SK-N-SH treated with all-trans-retinoic acid at 6 μM for 48 hours (cell line): ENCODE results near the gene NLRP13.
"Not testable (repeated sequence)": the region's sequence is repeated elsewhere in the genome, so short reads cannot be mapped to it uniquely, and the experiment has no call there.

Source experiments
- ATAC-seq: fragments of 200-7000 bp; cut with Tn5 transposase; 3 replicates; pipeline ENCODE4 v1.9.1; 2020; ENCODE audit warnings: mild to moderate bottlenecking, moderate library complexity
- ARNTL ChIP-seq: fragments of 450-650 bp; formaldehyde crosslinking; IDR thresholded peaks from 2 replicates; pipeline ENCODE4 v1.5.0; 2020; ENCODE audit warnings: low read depth, mild to moderate bottlenecking, moderate library complexity, borderline replicate concordance
- BACH2 ChIP-seq: fragments of 250-450 bp; sonication (Bioruptor Pico); IDR thresholded peaks from 2 replicates; pipeline ENCODE4 v1.9.0; 2021; ENCODE audit warnings: mild to moderate bottlenecking, borderline replicate concordance
- CREB5 ChIP-seq: fragments of 250-450 bp; sonication (Bioruptor Pico); IDR thresholded peaks from 2 replicates; pipeline ENCODE4 v1.5.1; 2020; ENCODE audit warnings: low read depth, mild to moderate bottlenecking, moderate library complexity
- CSDC2 ChIP-seq: fragments of 250-450 bp; sonication (Bioruptor Pico); IDR thresholded peaks from 2 replicates; pipeline ENCODE4 v1.5.0; 2020; ENCODE audit warnings: mild to moderate bottlenecking, moderate library complexity
- CSRNP3 ChIP-seq: fragments of 250-450 bp; sonication (Bioruptor Pico); IDR thresholded peaks from 2 replicates; pipeline ENCODE4 v1.5.1; 2021; ENCODE audit warnings: mild to moderate bottlenecking, moderate library complexity
- ESRRG ChIP-seq: fragments of 250-450 bp; sonication (Bioruptor Pico); IDR thresholded peaks from 2 replicates; pipeline ENCODE4 v1.6.1; 2021; ENCODE audit warnings: mild to moderate bottlenecking
- ISL1 ChIP-seq: fragments of 250-450 bp; sonication (Bioruptor Pico); IDR thresholded peaks from 2 replicates; pipeline ENCODE4 v2.1.2; 2022; ENCODE audit warnings: mild to moderate bottlenecking, moderate library complexity
- OSR1 ChIP-seq: fragments of 250-450 bp; sonication (Bioruptor Pico); IDR thresholded peaks from 2 replicates; pipeline ENCODE4 v1.8.0; 2022; ENCODE audit warnings: moderate library complexity, mild to moderate bottlenecking, inconsistent platforms
- PATZ1 ChIP-seq: fragments of 250-450 bp; sonication (Bioruptor Pico); IDR thresholded peaks from 2 replicates; pipeline ENCODE4 v1.8.0; 2020; ENCODE audit warnings: mild to moderate bottlenecking, moderate library complexity, borderline replicate concordance
- POU6F1 ChIP-seq: fragments of 250-450 bp; sonication (Bioruptor Pico); IDR thresholded peaks from 2 replicates; pipeline ENCODE4 v1.8.0; 2021; ENCODE audit warnings: low read depth, mild to moderate bottlenecking, moderate library complexity, borderline replicate concordance
- PPARA ChIP-seq: fragments of 250-450 bp; sonication (Bioruptor Pico); IDR thresholded peaks from 2 replicates; pipeline ENCODE4 v1.5.0; 2020; ENCODE audit warnings: mild to moderate bottlenecking, borderline replicate concordance
- RARB ChIP-seq: fragments of 250-450 bp; sonication (Bioruptor Pico); IDR thresholded peaks from 2 replicates; pipeline ENCODE4 v1.8.0; 2021; ENCODE audit warnings: mild to moderate bottlenecking, moderate library complexity
- TCF4 ChIP-seq: fragments of 250-450 bp; sonication (Bioruptor Pico); IDR thresholded peaks from 2 replicates; pipeline ENCODE4 v1.8.0; 2021; ENCODE audit warnings: mild to moderate bottlenecking, moderate library complexity, borderline replicate concordance
- TOX ChIP-seq: fragments of 250-450 bp; sonication (Bioruptor Pico); IDR thresholded peaks from 2 replicates; pipeline ENCODE4 v1.8.0; 2021; ENCODE audit warnings: mild to moderate bottlenecking, moderate library complexity, borderline replicate concordance
- TSHZ2 ChIP-seq: fragments of 250-450 bp; sonication (Bioruptor Pico); IDR thresholded peaks from 2 replicates; pipeline ENCODE4 v1.5.0; 2020; ENCODE audit warnings: mild to moderate bottlenecking, moderate library complexity
- ZFP30 ChIP-seq: fragments of 450-650 bp; formaldehyde crosslinking; IDR thresholded peaks from 2 replicates; pipeline ENCODE4 v1.5.0; 2022; ENCODE audit warnings: mild to moderate bottlenecking, moderate library complexity
- ZNF565 ChIP-seq: fragments of 450-650 bp; formaldehyde crosslinking; conservative IDR thresholded peaks from 2 replicates; pipeline ENCODE4 v1.5.0; 2020; ENCODE audit warnings: low read depth, mild to moderate bottlenecking, moderate library complexity
- ZNF70 ChIP-seq: fragments of 450-650 bp; formaldehyde crosslinking; IDR thresholded peaks from 2 replicates; pipeline ENCODE4 v1.5.0; 2020; ENCODE audit warnings: mild to moderate bottlenecking, moderate library complexity
- ZNF8 ChIP-seq: fragments of 450-650 bp; formaldehyde crosslinking; IDR thresholded peaks from 2 replicates; pipeline ENCODE4 v1.5.0; 2020; ENCODE audit warnings: mild to moderate bottlenecking, moderate library complexity

Gene NLRP13

GRCh38 chr19:55930996-55931515 is 1.1 kb downstream of the NLRP13 start:
- no peak for TF ChIP-seq ZNF70 (CRISPR knock-in tag)
- TF ChIP-seq PPARA (CRISPR knock-in tag) = no peak
- no peak for TF ChIP-seq TSHZ2 (CRISPR knock-in tag)
- TF ChIP-seq ZNF565 (CRISPR knock-in tag) = no peak
- TF ChIP-seq RARB (CRISPR knock-in tag) = no peak
- no peak for TF ChIP-seq POU6F1 (CRISPR knock-in tag)
- no peak for TF ChIP-seq OSR1 (CRISPR knock-in tag)
- TF ChIP-seq CSRNP3 (CRISPR knock-in tag) = no peak
- no peak for TF ChIP-seq CREB5 (CRISPR knock-in tag)
- TF ChIP-seq CSDC2 (CRISPR knock-in tag) = no peak
- no peak for TF ChIP-seq ZNF8 (CRISPR knock-in tag)
- no peak for TF ChIP-seq TCF4 (CRISPR knock-in tag)
- TF ChIP-seq PATZ1 (CRISPR knock-in tag) = no peak
- TF ChIP-seq ESRRG = no peak
- ATAC-seq = no peak

GRCh38 chr19:55929258-55929657 is 2.9 kb downstream of the NLRP13 start:
- not testable (repeated sequence) for ATAC-seq

GRCh38 chr19:55927991-55928390 is 4.1 kb downstream of the NLRP13 start:
- no peak for ATAC-seq
- no peak for TF ChIP-seq TCF4 (CRISPR knock-in tag)
- no peak for TF ChIP-seq BACH2 (CRISPR knock-in tag)
- no peak for TF ChIP-seq CSRNP3 (CRISPR knock-in tag)
- no peak for TF ChIP-seq CREB5 (CRISPR knock-in tag)
- TF ChIP-seq ZNF8 (CRISPR knock-in tag) = no peak
- TF ChIP-seq TOX (CRISPR knock-in tag) = no peak
- TF ChIP-seq ZNF70 (CRISPR knock-in tag) = no peak
- TF ChIP-seq POU6F1 (CRISPR knock-in tag) = no peak
- no peak for TF ChIP-seq ZNF565 (CRISPR knock-in tag)
- no peak for TF ChIP-seq ISL1
- no peak for TF ChIP-seq ZFP30
- TF ChIP-seq ARNTL (CRISPR knock-in tag) = no peak
- no peak for TF ChIP-seq CSDC2 (CRISPR knock-in tag)
- TF ChIP-seq PATZ1 (CRISPR knock-in tag) = no peak
- no peak for TF ChIP-seq RARB (CRISPR knock-in tag)
